Hepatocyte (in vitro differentiated cells): ENCODE results near the gene RNU6-9. TPM values are rescaled to one million over a fixed set of nuclear protein-coding genes. Genes with fewer than 3 reads are reported as not detected.

Source experiments
- DNase-seq: peaks from one replicate; pipeline ENCODE4 v3.0.0-alpha.2; 2016; ENCODE audit warnings: low spot score
- H2AFZ ChIP-seq: fragments of 200-600 bp; sonication (generic); 2 replicates; pipeline ENCODE4 v1.6.0; 2016; ENCODE audit warnings: antibody characterized with exemption, mild to moderate bottlenecking
- H3K27ac ChIP-seq: fragments of 200-600 bp; sonication (generic); 2 replicates; pipeline ENCODE4 v1.5.1; 2016; ENCODE audit warnings: mild to moderate bottlenecking
- H3K27me3 ChIP-seq: fragments of 200-600 bp; sonication (generic); 2 replicates; pipeline ENCODE4 v1.6.1; 2016
- H3K36me3 ChIP-seq: fragments of 200-600 bp; sonication (generic); replicated peaks from 2 replicates; pipeline ENCODE4 v1.5.1; 2016; ENCODE audit warnings: low read depth; ENCODE audit not compliant: insufficient read depth
- H3K4me1 ChIP-seq: fragments of 200-600 bp; sonication (generic); 2 replicates; pipeline ENCODE4 v1.5.1; 2016; ENCODE audit warnings: mild to moderate bottlenecking, moderate library complexity; ENCODE audit not compliant: insufficient read depth
- H3K4me2 ChIP-seq: fragments of 200-600 bp; sonication (generic); 2 replicates; pipeline ENCODE4 v1.6.0; 2016
- H3K4me3 ChIP-seq: fragments of 200-600 bp; sonication (generic); 2 replicates; pipeline ENCODE4 v1.5.1; 2016; ENCODE audit warnings: mild to moderate bottlenecking
- H3K79me2 ChIP-seq: fragments of 200-600 bp; sonication (generic); 2 replicates; pipeline ENCODE4 v1.6.0; 2017; ENCODE audit warnings: mild to moderate bottlenecking
- H3K9me2 ChIP-seq: fragments of 200-600 bp; sonication (generic); replicated peaks from 2 replicates; pipeline ENCODE4 v1.6.0; 2017; ENCODE audit warnings: mild to moderate bottlenecking; ENCODE audit not compliant: insufficient read depth
- H3K9me3 ChIP-seq: fragments of 200-600 bp; sonication (generic); 2 replicates; pipeline ENCODE4 v1.5.1; 2016; ENCODE audit warnings: low read depth, mild to moderate bottlenecking
- H4K20me1 ChIP-seq: fragments of 200-600 bp; sonication (generic); 2 replicates; pipeline ENCODE4 v1.6.0; 2016; ENCODE audit warnings: mild to moderate bottlenecking; ENCODE audit not compliant: insufficient read depth, poor library complexity, severe bottlenecking
- EZH2 ChIP-seq: fragments of 200-600 bp; sonication (generic); IDR thresholded peaks from 2 replicates; pipeline ENCODE4 v1.6.1; 2016; ENCODE audit warnings: antibody characterized with exemption, mild to moderate bottlenecking, borderline replicate concordance
- EZH2phosphoT487 ChIP-seq: fragments of 200-600 bp; sonication (generic); IDR thresholded peaks from one replicate; pipeline ENCODE4 v1.6.1; 2018; ENCODE audit warnings: antibody characterized with exemption, mild to moderate bottlenecking, low read depth, moderate library complexity; ENCODE audit not compliant: unreplicated experiment, severe bottlenecking
- WGBS: methylation state at CpG from one replicate; pipeline ENCODE4 v1.1.6; 2016; ENCODE audit warnings: low lambda C conversion rate; ENCODE audit errors: missing lambda C conversion rate; 5-methylcytosine and 5-hydroxymethylcytosine counted together
- polyA plus RNA-seq: library from polyadenylated mRNA; unstranded; fragments of >200 nt; fragmentation: Nextera tagmentation; extraction: Ambion mirVana; gene quantifications from 2 replicates; pipeline ENCODE4 v1.2.1, GENCODE V29; 2016
- total RNA-seq: library from RNA; depleted of rRNA; stranded (reverse); fragments of >200 nt; gene quantifications from 2 replicates; pipeline ENCODE4 v1.2.3, GENCODE V29; 2014
- TF ChIP-seq, protein P1 (sequence below): fragments of 200-600 bp; sonication (generic); IDR thresholded peaks from 2 replicates; pipeline ENCODE4 v1.5.1; 2016; ENCODE audit warnings: antibody characterized with exemption, mild to moderate bottlenecking; ENCODE audit not compliant: poor library complexity

RNU6-9 gene
- total and polyA plus RNA-seq, 2 experiments from 2014 or later, result not detected

DNA sequence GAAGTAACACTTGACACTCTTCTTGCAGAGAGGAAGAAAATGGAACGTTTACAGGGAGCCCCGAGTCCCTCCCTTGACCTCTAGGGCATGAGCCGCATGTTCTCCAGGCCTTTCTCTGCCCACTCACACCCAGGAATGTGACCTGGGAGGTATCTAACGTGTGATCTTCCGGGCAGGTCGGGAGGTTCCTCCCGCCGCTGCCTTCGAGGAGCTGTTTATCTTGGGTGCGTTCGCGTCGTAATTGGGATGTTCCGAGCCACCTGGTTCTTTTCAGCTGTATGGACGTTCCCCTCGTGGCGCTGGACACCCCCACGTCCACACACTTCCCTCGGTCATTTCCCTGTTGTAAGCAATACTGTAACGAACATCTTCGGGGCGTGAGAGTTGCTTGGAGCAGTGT lies 46.2 kb downstream of the RNU6-9 start:
- Histone ChIP-seq H3K36me3 (no peaks in the 10 kb centered on the region), H3K9me3 (no peaks in the 10 kb centered on the region), H3K9me2 (no peaks in the 10 kb centered on the region), H4K20me1 (peaks cover 92% of the 10 kb centered on the region), H3K79me2 (peaks cover 99% of the 10 kb centered on the region), H3K4me1 (peaks cover 39% of the 10 kb centered on the region), H3K27ac (peak overlapping the region; percentile 57), H3K27me3 (no peaks in the 10 kb centered on the region), H3K4me2 (no peak overlapping the region), H3K4me3 (no peak overlapping the region), H2AFZ (no peak overlapping the region)
- 73% methylated on average over 21 of the region's 22 CpGs for WGBS
- TF ChIP-seq EZH2phosphoT487 (no peak), EZH2 (no peak)
- TF ChIP-seq, protein P1, sequence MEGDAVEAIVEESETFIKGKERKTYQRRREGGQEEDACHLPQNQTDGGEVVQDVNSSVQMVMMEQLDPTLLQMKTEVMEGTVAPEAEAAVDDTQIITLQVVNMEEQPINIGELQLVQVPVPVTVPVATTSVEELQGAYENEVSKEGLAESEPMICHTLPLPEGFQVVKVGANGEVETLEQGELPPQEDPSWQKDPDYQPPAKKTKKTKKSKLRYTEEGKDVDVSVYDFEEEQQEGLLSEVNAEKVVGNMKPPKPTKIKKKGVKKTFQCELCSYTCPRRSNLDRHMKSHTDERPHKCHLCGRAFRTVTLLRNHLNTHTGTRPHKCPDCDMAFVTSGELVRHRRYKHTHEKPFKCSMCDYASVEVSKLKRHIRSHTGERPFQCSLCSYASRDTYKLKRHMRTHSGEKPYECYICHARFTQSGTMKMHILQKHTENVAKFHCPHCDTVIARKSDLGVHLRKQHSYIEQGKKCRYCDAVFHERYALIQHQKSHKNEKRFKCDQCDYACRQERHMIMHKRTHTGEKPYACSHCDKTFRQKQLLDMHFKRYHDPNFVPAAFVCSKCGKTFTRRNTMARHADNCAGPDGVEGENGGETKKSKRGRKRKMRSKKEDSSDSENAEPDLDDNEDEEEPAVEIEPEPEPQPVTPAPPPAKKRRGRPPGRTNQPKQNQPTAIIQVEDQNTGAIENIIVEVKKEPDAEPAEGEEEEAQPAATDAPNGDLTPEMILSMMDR, result no peak
- DNase-seq, result no peak

DNA sequence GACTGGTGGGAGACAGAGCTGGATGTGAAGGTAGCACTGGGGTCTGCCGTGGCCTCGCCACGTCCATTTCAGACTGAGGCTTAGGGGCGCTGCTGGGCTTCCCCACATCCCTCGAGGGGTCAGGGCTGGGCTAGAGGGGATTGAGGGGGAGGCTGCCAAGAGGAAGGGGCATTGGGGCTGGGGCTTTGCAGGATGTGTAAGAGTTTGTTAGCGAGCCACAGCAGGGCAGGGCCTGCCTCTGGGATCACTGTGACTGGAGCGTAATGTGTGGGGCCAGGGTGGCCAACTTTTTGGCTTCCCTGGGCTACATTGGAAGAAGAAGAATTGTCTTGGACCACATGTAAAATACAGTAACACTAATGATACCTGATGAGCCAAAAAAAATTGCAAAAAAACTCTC lies 46.6 kb downstream of the RNU6-9 start:
- H2AFZ ChIP-seq, result no peak overlapping the region
- H3K79me2 ChIP-seq, result peaks cover 99% of the 10 kb centered on the region
- H3K36me3 ChIP-seq, result no peaks in the 10 kb centered on the region
- no peak for DNase-seq
- H3K9me3 ChIP-seq, result no peaks in the 10 kb centered on the region
- H3K9me2 ChIP-seq, result no peaks in the 10 kb centered on the region
- WGBS, result 91% methylated on average over 7 of the region's 7 CpGs
- peak overlapping the region; percentile 57 for H3K27ac ChIP-seq
- H4K20me1 ChIP-seq, result peaks cover 92% of the 10 kb centered on the region
- H3K27me3 ChIP-seq, result no peaks in the 10 kb centered on the region
- peaks cover 39% of the 10 kb centered on the region for H3K4me1 ChIP-seq
- no peak overlapping the region for H3K4me3 ChIP-seq
- TF ChIP-seq EZH2 (no peak), EZH2phosphoT487 (no peak)
- H3K4me2 ChIP-seq, result no peak overlapping the region

DNA sequence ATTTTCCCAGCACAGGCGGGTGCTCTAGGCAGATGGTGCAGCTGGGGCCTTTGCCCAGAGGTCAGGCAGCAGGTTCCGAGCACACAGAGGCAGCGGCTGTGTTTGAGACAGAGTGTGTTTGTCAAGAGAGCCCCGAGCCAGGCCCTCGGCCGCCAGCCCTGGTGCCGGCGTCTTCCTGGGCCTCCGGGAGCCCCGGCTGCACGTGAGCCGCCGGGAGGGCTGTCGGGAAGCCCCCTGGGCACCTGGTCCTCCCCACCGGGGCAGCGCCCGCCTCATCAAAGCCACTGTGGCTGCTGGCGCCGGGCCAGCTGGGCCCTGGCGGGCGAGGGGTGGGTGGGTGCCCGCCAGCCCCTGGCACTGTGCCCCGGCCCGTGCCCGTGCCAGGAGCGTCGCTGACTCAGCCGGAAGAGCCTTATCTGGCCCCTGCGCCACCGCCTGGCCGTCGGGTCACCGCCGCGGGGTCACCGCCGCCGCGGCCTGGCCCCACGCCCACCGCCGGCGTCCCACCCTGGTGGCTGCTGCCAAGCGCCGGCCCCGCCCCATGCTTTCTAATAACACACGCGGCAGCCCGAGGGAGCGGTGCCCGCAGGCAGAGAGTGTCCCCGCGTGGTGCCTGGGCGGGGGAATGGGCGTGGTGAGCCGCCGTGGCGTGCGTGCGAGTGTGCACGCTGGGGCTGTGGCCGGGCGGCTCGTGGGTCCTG lies 47.5 kb downstream of the RNU6-9 start:
- no peaks in the 10 kb centered on the region for H3K36me3 ChIP-seq
- H3K4me2 ChIP-seq, result no peak overlapping the region
- peaks cover 99% of the 10 kb centered on the region for H3K79me2 ChIP-seq
- H4K20me1 ChIP-seq, result peaks cover 91% of the 10 kb centered on the region
- DNase-seq, result no peak
- no peaks in the 10 kb centered on the region for H3K9me3 ChIP-seq
- H3K4me1 ChIP-seq, result peaks cover 38% of the 10 kb centered on the region
- no peak for TF ChIP-seq EZH2phosphoT487
- no peak for TF ChIP-seq EZH2
- TF ChIP-seq, protein P1, result no peak
- peak overlapping the region; percentile 57 for H3K27ac ChIP-seq
- no peak overlapping the region for H3K4me3 ChIP-seq
- no peaks in the 10 kb centered on the region for H3K9me2 ChIP-seq
- H3K27me3 ChIP-seq, result no peaks in the 10 kb centered on the region
- no peak overlapping the region for H2AFZ ChIP-seq
- 93% methylated on average over 35 of the region's 64 CpGs for WGBS

DNA sequence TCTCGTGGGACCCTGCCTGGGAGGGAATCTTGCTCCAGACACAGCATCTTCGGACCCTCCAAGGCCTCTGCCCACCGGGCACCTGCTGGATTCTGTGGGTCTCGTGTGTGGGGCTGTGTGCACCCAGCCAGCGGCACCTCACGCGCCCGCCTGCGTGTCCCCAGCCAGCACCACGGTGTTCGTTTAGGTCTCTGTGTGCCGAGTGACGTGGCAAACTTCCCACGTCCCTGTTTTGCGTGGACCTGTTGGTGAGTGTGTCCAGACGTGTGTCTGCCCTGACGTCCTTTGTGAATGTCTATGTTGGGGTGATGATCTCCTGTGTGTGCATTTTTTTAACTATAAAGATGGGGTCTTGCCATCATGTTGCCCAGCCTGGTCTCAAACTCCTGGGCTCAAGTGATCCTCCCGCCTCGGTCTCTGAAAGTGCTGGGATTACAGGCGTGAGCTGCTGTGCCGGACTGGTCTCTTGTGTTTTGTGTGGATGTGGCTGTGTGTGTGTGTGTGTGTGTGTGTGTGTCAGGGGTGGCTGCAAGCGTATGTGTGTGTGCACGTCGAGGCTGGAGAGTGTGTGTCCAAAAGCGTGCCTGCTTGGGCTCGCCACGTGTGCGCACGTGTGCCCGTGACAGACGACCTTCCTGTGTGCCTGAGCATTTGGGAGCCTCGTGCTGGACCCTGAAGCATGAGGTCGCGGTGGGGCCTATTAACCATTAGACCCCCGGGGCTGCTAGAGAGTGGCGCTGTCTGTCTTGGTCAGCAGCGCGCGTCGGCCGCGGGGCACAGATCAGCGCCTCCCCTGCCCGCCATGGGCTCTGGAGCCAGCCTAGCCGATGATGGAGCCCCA lies 48.2 kb downstream of the RNU6-9 start:
- Histone ChIP-seq H3K4me2 (no peak overlapping the region), H3K9me2 (no peaks in the 10 kb centered on the region), H3K27me3 (no peaks in the 10 kb centered on the region), H3K27ac (no peak overlapping the region), H3K9me3 (no peaks in the 10 kb centered on the region), H3K36me3 (no peaks in the 10 kb centered on the region), H3K4me1 (peaks cover 38% of the 10 kb centered on the region), H2AFZ (no peak overlapping the region), H3K4me3 (no peak overlapping the region), H3K79me2 (peaks cover 99% of the 10 kb centered on the region), H4K20me1 (peaks cover 86% of the 10 kb centered on the region)
- DNase-seq, result no peak
- 95% methylated on average over 45 of the region's 45 CpGs for WGBS
- TF ChIP-seq EZH2phosphoT487 (no peak), EZH2 (no peak)
- TF ChIP-seq, protein P1, result no peak
